ENCODE results near the gene MTA1. TPM values are rescaled to one million over a fixed set of nuclear protein-coding genes. Genes with fewer than 3 reads are reported as not detected.
A peak's percentile ranks its signal among the peaks of the same experiment; 100 is the strongest.

MTA1 gene
- total RNA-seq, 1 donor from 2014 or later = 111 TPM

DNA sequence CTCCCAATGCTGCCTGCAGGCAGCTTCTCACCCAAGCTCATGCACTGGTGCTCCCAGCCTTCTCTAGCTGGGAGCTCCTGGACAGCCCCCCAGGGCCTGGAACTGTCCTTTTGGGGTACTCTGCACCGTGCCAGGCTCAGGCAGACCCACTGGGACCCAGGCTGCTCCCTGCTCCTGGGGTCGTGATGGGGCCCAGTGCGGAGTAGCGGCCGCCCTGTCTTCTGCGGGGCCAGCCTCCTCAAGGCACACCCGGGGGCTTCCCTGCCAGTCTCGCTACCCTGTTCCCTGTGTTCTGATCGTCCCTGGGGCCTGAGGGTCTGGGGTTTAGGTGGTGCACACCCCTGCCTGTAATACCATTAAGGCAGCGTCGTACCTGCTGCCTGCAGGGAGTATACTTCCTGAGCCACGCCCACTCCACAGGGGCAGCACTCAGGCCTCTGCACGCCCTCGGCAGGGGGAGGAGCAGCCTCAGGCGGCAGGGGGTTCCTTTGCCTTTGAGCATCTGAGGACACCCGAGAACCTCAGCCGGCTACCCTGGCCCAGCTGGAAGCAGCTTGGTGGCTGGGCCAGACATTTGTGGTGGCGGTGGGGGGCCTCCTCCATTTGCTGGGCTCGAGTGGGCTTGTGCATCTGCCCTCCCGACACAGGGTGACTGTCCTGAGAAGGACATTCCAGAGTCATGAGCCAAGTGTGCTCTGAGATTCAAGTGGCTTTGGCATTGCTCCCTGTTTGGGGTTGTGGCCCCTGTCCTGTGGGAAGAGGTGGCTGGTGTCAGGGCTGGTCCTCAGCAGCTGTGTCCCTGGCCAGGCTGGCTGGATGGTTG, 45.8 kb downstream of the MTA1 start:
- no peak for DNase-seq (ENCODE audit: low spot score)

DNA sequence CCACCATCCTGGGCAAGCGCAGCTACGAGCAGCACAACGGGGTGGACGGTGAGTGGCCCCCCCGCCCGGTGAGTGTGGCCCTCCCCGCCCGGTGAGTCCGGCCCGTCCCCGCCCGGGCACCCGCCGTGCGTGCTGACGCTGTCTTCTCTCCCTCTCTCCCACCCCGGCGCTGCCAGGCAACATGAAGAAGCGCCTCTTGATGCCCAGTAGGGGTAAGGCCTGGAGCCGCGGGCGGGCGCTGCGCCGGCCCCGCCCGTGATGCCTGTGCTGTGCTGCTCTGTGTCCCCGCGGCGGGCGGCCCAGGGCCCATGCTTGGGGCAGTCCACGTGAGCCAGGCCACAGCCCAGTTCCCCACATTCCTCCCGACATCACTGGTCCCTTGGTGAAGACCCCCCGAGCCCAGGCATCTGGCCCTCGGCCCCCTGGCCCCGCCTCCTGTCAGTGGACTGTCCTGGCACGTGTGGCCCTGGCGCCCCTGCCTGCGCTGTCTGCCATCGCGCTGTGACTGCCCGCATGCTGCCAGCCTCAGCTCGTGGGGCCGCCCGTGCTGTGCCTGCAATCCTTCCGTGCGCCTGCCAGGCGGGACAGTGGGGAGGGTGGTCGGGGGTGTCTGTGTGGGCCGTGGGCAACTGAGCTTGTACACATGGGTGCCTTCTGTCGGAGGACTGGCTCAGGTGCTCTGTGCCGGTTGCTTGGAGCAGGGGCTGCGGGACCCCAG, 47.1 kb downstream of the MTA1 start:
- no peak for DNase-seq (ENCODE audit: low spot score)

DNA sequence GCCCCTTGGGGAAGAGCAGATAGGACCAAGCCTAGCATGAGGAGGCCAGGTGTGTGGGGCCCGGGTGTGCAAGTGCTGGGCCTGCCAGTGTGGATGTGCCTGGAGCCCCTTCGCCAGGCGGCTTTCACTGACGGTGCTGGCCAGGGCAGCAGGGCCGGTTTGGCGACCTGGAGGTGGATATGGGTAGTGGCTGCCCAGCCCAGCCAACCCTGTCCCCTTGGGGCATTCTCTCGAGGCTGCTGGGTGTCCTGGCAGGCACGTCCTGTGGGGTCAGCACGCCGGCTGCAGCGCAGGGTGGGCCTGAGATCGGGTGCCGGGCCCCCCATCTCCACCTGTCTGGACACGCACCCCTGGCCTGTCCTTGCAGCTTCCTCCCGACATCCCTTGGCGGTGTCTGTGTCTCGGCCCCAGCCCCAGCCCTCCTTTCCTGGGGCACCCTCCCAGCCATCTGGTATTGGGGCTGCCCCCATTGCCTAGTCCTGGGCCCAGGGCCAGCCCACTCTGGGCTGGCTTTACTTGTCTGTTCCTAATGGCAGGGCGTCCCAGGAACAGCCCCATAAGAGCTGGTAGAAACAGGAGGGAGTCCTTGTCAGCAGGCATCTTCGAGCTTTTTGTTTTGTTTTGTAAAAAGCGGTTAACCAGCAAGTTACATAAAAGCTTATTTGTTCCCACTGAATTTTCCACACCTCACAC, 47.8 kb downstream of the MTA1 start:
- DNase-seq (ENCODE audit: low spot score) = no peak

DNA sequence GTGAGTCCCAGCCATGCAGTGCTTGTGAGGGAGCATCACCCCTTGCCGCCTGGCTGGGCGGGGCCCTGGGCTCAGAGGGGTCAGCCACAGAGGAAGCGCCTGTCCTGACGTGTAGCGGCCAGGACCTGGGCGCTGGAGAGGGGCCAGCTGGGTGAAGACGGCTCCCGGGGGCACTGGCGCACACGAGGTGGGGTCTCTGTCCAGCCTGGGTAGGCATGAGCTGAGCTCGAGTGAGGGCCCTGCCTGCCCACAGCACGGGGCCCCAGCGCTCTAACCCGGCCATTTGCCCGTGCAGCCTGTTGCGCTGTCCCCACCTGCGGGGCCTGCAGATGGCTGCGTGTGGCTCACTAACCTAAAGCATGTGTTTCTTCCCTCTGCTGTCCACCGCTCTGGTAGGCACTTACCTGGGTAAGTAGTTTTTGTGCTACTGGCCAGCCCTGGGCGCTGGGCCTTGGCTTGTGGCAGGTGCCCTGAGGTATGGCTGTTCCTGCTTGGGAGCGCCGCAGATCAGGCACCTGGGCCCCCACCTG, 48.4 kb downstream of the MTA1 start:
- DNase-seq (ENCODE audit: low spot score) = no peak

DNA sequence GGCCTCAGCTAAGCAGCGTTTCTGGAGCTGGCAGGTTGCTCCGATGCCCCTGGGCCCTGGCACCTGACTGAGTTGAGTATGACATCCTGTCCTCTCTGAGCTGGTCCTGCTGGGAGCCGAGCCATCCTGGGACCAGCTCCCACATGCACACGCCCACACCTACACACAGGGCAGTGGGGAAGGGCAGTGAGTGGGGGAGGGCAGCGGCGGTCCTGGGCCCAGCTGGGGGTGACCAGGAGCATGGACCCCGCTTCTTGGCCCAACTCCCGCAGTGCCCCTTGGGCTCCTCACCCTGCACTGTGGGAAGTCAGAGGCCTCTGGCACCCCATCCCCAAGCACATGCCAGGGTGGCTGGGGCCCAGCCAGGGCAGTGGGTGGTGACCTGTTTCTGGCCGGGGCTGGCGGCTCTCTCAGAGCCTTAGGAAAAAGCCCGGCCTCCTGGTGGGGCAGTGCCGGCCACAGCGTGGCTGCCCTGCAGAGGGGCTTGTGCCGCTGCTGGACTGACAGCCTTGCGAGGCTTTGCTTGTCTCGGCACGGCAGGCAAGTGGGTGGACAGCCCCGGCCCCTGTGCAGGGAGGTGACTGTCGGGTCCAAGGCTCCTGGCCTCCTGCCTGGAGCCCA, 49.1 kb downstream of the MTA1 start:
- no peak for DNase-seq (ENCODE audit: low spot score)

DNA sequence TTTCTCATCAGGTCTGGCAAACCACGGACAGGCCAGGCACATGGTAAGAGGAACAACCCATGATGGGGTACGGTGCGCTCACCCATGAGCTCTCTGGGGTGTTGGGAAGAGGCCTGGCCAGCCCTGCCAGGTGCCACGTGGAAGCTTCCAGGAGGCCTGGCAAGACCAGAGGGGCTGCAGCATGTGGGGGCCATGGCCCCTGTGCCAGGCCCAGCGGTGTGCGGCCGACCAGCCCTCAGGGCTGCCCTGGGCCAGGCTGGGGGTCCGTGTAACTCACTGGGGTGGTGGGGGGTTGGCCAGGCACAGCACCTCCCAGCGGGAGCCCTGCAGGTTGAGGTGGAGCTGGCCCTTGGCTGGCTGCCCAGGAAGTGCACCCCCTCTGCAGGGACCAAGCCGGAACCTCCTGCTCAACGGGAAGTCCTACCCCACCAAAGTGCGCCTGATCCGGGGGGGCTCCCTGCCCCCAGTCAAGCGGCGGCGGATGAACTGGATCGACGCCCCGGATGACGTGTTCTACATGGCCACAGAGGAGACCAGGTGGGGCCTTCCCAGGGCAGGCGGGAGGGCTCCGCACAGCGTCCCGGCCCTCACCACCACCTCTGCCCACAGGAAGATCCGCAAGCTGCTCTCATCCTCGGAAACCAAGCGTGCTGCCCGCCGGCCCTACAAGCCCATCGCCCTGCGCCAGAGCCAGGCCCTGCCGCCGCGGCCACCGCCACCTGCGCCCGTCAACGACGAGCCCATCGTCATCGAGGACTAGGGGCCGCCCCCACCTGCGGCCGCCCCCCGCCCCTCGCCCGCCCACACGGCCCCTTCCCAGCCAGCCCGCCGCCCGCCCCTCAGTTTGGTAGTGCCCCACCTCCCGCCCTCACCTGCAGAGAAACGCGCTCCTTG, 50.1 kb downstream of the MTA1 start:
- peak; percentile 71 for DNase-seq (ENCODE audit: low spot score)

DNA sequence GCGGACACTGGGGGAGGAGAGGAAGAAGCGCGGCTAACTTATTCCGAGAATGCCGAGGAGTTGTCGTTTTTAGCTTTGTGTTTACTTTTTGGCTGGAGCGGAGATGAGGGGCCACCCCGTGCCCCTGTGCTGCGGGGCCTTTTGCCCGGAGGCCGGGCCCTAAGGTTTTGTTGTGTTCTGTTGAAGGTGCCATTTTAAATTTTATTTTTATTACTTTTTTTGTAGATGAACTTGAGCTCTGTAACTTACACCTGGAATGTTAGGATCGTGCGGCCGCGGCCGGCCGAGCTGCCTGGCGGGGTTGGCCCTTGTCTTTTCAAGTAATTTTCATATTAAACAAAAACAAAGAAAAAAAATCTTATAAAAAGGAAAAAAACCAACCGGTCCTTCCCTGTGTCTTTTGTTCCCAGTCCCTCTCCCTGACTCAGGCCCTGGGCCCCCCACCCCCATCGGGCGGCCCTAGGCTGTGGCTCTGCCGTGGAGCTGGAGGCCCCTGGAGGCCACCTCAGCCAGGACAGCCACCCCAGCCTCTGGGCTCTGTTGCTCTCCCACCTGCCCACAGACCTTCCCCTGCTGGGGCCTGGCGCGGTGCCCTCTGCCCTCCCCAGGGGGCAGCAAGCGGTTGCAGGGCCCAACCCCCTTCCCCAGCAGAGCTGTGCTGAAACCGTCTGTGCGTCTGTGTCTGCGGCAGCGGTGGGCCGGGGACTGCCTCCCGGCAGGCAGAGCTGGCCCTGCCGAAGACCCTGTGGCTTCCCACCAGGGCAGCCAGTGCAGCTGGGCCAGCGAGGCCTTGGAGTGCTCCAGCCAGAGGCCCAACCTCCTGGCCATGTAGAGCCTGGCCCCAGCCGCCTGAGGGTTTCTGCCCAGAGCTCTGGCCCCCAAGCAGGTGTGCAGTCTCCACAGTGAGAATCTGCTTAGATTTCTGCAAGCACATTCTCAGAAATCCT, 51.0 kb downstream of the MTA1 start:
- no peak for DNase-seq (ENCODE audit: low spot score)

DNA sequence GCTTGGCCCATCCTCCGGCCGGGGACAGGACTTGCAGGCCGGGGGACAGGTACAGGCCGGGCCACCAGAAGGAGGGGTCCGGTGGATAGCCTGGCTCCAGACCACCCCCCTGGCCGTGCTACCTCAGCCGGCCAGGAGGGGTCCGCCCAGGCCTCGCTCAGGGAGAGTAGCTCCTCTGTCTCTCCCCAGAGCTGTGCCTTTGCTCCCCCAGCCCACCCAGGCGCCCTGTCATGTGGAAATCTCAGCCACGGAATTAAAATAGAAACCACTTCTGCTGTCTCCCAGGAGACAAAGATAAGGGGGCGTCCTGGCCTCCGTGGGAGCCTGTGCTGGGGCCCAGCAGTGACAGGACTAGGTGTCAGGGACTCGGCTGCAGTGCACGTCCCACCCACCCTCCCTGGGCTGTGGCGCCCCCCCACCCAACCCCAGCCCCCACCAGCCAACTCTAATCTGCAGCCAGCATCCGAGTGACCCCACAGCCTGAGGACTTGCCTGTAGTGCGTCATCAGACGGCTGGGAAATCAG, 51.7 kb downstream of the MTA1 start:
- no peak for DNase-seq (ENCODE audit: low spot score)

DNA sequence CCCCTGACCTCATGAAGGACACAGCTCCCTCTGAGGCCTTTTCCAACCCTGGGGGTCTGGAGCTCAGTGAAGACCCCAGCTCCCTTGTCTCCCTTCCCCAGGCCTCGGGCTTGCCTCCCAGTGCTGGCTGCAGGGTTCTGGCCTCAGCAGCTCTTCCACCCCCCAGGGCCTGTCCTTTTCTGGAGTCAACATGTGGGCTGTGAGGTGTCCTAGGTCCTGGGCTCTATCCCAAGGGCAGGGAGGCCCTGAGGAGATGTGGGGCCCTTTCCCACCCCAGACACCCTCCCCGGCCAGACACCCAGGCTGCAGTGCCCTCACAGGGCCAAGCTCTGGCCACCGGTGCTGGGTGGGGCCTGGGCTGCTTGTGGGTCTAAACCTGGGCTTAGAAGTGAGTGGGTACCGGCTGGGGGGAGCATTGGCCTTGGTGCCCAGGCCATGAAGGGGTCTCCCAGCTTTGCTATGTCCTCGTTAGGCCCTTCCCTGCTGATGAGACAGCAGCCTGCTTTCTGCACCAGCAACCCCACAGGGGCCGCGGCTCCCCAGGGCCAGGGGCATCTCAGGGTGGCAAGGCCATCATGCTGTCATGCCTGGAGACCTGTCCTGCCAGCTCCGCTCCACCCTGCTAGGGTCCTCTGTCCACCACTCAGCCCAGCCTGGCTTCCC, 52.3 kb downstream of the MTA1 start:
- no peak for DNase-seq (ENCODE audit: low spot score)

DNA sequence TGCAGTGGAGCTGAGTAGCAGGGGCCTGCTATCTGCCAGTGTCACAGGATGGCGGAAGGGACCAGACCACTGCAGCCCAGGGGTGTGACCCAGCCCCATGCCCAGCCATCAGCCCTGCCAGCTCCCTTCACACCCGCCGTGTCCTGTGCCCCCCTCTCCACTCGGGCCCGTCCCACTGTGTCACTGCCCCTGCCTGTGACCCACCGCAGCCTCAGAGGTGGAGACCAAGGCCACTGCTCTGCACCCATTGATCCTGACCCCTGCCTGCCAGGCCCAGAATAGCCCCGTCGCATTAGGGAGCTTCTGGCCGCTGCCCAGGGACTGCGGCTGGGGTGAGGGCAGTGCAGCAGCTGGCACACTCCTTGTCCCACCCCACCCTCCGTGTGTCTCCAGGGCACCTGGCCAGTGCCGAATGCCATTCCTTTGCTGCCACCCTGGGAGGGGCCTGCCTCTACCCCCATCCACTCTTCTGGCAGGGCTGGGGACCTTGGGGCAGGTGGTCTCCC, 52.9 kb downstream of the MTA1 start:
- DNase-seq (ENCODE audit: low spot score) = no peak

DNA sequence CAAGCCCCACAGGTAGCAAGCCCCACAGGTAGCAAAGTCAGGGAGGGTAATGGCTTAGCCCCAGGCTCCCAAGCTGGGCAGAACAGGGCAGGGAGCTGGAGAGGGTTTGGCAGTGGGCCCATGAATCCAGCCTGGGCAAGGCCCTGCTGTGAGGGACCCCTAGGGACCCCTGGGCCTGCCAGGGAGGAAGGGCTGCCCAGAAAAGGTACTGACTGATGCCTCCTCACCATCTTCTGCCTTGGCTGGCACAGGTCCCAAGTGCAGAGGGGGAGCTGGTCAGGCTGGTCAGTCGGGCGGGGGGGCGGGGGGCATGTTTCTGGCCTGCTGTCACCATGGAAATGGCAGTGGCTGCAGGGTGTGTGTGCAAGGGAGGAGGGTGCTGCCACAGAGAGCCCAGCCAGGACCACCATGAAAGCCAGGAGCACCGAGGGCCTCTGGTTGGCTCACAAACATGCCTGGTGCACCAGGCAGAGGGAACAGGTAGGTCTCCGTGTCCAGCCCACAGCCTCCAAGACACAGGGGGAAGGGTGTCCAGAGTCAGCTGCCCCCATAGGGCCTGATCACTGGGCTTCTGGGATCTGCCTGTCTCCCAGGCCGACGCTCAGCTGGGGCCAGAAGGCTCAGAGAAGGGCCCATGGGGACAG, 53.5 kb downstream of the MTA1 start:
- no peak for DNase-seq (ENCODE audit: low spot score)

DNA sequence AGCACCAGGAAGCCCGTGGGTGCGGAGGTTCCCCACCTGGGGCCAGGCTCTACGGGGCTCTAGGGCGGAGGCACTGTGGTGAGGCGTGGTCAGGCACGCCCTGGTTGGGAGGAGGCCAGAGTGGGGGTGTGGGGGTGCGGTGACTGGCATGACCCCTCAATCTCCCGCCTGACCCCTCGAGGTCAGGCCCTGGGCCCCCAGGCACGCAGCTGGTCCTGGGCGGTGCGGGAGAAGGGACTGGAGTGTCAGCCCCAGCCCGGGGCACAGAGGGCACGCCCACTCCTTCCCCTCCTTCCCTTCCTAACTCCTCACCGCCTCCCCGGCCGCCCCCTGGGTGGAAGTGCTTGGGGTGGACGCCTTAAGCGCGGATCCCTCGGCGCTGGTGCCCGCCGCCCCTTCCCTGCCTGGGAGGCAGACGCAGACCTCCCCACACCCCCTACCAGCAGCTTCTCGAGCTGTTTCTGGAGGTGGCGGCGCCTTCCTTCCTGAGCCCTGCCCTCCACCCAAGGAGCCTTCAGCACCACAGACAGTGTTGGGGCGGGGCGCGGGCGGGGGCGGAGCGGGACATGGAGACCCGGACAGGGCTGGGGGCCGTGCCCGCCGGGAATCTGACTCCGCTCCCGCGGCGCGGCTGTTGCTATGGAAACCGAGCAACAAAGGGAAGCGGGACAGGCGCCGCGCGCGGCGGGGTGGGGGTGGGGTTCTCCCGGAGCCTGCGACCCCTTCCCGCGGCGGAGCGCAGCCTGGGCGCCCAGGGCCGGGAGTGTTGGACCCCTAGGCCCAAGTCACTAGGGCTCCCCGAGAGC, 54.3 kb downstream of the MTA1 start:
- peak; percentile 85 for DNase-seq (ENCODE audit: low spot score)

DNA sequence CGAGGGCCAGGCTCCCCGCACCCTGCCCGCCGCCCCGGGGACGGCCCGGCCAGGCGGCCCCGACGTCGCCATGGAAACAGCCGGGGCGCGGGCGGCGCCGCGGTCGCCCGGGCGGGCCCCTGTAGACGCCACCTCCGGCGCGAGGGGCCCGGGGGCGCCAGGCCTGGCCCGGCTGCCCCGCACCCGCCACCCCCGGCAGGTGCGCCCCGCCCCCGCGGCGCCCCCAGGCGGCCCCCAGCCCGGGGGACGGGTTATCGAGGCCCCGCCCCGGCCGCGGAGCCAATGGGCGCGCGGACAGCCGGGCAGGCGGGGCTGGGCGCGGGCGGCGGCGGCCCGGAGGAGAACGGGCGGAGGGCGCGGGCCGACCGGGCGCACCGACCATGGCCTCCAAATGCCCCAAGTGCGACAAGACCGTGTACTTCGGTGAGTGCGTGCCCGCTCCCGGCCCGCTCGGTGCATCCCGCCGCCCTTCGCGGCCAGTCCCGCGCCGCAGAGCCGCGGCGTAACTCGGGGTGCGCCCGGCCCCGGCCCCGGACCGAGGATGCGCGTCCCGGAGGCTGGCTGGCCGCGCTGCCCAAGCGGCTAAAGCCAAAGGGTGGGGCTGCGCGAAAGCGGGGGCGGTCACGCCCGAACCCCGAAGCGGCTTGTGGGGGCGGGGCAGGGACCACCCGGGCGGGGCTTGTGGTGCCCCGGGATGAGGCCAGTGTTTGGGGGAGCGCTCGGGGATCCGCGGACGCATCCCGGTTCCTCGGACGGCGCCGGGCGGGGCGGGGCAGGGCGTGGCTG, 55.0 kb downstream of the MTA1 start, which contains the start of gene CRIP2:
Gene CRIP2, plus strand, starts transcription at position 339 of the 786 bp plus-strand sequence. Its CDS starts 42 bp downstream, at position 381.
- DNase-seq (ENCODE audit: low spot score) = no peak

DNA sequence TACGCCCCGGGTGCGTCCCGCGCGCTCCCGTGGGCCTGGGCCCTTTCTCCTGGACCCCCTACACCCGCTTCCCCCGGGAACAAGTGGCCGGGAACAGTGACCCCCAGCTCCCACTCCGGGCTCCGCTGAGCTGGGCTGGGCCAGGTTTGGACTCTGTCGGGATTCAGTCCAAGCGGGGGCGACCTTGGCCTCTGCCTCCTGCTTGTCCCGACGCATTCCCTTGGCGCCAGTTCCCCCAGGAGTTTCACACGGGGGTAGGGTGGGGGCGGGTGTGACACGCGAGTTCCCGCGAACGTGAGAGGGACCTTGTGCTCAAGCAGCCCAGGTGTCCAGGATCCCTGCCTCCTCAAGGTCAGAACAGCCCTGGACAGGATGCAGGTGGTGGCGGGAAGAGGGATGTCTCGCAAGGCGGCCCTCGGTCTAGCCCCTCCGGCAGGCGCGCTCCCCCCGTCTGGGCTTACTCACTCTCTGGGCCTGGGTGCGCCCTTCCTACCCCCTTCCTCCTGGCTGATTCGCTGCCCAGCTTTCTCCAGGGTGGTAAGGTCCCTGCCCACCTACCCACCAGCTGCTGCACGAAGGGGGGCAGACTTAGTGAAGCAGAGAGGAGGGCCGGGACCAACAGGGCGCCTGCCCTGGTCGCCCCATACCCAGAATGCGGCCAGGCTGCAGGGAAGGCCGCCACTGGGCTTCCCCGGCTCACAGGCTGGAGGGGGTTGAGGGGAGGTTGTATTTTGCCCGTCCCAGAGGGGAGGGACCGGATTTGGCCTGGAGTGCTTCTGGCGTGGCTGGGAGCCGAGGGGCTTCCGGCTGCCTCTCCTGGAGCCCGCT, 55.9 kb downstream of the MTA1 start:
- DNase-seq (ENCODE audit: low spot score) = no peak

DNA sequence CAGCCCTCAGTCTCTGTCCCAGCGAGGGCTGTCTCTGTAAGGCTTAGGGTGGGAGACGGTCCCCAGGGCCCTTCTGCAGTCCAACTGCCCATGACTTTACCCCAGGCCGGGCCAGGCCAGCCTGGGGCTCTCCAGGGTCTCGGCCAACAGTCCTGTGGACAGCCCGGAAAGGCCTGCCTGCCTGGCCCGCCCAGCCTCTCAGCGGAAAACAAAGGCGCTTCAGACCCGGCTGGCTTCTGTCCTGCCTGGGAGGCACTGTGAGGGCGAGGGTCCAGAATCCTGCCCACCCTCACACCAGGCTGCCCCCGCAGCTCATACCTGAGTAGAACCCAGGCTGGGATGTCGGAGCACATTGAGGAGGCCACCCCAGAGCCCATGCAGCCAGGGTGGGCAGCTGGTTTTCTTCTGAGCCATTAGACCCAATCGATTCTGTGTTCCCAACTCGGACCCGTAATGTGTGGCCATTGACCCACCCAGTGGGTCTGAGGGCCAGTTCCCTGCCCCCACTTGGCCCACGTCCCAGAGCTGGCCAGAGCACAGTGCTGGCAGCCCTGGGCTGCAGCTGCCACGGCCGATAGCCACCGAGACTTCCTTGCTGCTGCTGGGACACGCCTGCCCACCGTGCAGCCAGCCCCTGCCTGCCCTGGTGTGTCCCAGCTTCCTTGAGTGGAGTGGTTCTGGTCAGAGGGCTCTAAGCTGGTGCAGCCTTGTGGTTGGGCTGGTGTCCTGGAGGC, 56.6 kb downstream of the MTA1 start:
- peak; percentile 67 for DNase-seq (ENCODE audit: low spot score)
